AG08396 (cell line): ENCODE data around the gene RIPOR2.
"Not testable (repeated sequence)": the region's sequence is repeated elsewhere in the genome, so short reads cannot be mapped to it uniquely, and the experiment has no call there.

Experiments
- DNase-seq: peaks from one replicate; pipeline ENCODE4 v3.0.0; 2012; ENCODE audit warnings: low spot score, mixed read lengths

The RIPOR2 gene

DNA sequence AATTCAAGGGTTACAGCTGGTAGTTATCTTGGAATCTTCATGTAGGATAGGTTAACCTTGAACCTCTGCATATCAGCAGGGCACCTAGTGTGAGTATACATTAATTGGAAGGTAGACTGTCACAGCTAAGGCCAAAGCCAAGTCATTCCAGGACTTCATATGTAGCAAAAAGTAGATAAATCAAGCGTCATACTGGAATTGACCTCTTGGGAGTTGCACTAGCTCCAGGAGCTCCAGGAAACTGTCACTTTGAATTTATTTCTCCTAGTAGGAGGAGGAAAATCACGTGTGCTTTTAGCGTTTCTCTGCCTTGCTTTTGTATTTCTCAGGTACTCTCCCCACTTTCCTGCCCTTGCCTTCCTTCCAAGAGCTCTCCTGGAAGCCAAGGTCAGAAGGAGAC lies 30.3 kb downstream of the RIPOR2 start:
- DNase-seq: no peak

DNA sequence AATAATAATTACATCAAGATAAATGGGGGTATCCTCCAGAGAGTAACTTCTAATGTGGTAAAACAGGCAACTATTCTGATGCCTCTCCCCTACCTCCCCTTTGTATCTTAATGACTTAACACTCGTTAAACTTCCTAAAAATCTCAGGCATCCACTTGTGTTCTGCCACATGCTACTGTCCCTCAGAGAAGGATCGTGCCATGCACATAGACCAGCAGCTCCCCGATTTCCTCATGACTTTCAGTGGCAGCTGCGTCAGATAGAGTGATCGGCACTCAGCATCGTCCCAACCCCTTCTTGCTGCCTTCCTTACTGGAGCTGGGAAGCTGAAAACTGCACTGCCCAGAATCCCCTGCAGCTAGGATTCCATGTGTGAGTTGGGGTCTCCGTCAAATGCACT lies 32.1 kb downstream of the RIPOR2 start:
- no peak for DNase-seq

DNA sequence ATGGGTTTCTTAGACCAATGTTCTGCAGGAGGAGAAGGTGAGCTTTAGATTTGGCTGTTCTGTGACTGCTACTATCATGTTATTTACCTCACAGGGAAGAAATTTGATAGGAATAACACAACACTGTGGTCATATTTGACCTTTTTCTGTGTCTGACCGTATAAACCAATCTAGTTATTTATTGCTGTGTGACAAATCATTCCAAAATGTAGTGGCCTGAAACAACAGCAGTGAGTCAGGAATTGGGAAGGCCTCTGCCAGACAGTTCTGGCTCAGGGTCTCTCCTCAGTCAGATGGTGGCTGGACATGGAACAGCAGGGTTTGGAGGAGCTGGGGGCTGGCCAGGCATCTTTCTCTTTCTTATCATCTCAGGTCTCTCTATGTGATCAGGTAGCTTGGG lies 33.0 kb downstream of the RIPOR2 start:
- DNase-seq: peak; percentile 80

DNA sequence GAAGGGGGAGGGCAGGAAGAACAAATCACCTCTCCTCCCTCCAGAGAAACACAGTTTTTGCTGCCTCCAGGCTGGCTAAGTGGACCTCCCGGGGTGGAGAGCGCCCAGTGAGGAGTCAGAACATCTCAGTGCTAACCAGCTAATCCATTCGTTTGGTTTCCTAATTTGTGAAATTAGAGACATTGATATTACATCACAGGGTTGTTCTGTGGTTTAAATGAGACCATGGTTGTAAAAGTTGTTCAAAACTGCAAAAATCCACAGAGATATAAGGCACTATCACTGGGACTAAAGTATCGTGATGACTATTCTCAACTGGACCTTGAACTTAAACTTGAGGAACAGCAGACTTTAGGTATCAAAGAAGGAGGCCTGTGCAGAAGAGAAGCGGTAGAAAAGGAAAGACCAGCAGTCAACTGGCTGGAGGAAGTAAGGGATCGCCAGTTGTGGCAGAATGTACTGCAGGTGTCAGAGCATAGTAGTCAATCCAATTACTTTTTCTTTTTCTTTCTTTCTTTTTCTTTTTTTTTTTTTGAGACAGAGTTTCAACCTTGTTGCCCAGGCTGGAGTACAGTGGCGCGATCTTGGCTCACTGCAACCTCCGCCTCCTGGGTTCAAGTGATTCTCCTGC lies 33.9 kb downstream of the RIPOR2 start:
- no peak for DNase-seq

DNA sequence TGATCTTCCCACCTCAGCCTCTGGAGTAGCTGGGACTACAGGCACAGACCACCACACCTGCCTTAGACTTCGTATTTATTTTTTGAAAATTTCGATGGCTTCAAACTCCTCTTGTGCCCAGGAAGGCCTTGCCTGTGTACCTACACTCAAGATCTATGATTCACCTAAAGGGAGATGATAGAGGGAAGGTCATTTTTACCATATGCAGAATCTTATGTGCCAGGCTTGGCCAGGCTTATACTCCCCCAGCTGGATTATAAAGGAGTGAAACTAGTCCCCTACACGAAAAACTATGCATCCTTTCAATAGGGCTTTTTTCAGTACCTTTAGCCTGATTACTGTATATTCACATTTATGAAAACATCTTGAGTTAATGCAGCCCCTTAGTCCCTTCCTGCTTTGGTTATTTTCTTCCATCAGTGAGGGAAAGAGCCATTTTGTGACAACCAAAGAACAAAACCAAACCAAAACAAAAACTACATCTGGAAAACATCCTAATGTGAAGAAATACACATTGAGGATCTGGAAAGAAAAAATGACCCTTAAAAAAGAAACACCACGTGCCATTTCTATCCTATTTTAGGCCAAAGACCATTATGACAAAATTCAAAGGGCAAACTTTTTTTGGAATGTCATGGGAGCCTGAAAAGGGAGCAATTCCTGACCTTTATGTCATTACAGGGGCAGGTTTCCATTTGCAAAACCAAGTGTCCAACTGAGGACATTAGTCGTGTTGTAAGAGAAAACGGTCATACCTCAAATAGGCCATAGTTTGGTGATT lies 34.7 kb downstream of the RIPOR2 start:
- no peak for DNase-seq

DNA sequence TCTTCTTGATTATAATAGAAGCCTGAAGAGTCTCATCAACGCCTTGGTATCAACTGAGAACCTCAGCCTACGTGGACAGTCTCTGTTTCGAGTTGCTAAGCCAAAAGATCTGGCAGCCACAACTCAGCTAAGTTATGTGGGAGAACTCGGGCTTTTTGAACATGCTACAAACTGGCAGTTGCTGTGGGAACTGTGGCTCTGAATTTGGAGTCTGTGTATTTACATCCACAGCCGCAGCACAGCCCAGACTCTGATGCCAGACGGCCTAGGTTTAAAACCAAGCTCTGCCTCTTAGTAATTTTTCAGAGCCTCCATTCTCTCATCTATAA lies 35.8 kb downstream of the RIPOR2 start:
- no peak for DNase-seq

DNA sequence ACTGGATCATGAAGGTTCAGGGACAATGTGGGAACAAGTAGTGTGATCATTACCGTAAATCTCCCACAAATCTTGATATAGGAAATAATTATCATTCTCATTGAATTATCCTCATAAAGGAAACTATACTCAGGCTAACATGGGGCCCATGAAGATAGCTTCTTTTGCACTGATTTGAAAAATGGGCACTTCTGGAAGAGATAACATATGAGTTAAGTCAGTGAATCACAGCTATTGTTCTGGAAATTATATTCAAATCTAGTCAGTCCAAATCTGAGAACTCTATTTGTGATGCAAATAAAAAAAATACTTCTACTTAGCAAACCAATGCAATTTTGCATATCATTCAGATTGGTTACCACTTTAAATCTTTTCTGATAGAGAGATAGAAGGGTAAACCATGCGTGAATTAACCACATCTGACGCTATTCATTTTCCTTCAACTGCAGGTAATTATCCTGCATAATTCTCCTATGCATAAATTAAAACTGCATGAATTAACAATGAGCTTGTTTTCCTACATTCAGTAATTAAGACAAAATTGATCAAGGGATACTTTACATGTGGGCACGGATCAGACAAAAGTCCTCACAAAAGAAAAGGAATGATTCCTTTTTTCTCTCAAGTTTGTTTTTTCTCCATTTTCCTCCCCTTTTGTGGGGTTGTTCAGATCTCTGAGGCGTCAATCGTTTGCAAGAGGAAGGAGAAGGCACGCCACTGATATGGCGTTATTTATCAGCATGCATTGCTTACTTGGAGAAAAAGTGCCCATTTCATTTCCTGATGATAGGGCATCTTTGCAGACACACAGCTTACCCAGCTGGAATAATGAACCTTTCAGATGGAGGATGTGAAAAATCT lies 36.4 kb downstream of the RIPOR2 start:
- no peak for DNase-seq

DNA sequence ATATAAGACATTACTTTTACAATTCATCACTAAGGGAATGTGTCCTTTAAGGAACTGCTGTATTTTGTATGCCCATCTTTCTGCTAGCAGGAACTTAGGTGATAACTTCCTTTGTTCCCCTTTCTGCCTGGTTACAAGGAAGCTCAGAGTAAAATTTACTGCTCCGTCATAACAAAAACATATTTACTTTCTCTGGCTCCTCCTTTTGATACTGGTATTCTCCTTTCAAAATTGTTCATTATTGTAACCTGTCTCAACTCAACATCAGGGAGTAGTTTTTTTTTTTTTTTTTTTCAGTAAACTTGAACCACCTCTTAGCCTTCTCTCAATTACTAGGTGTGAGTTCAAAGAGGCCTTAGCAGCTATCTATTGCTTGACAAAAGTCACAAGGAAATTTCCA lies 37.1 kb downstream of the RIPOR2 start:
- no peak for DNase-seq

DNA sequence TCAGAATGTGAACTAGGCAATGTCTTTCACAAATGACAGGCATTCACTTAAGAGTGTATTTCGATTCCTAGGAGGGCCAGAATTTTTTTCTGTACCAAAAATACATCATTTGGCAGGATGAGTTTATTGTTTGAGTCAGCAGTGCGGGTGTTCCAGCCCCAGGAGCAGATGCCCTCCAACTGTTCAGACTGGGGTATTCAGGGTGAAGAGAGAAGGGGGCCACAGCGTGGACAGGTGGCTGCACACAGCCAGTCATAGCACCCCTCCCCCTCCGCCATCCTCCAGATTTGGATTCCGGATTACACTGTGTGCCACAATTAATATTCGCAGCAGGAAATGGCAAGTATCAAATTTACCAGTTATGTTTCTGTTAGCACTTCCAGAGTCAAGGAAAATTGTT lies 38.6 kb downstream of the RIPOR2 start:
- DNase-seq: no peak

DNA sequence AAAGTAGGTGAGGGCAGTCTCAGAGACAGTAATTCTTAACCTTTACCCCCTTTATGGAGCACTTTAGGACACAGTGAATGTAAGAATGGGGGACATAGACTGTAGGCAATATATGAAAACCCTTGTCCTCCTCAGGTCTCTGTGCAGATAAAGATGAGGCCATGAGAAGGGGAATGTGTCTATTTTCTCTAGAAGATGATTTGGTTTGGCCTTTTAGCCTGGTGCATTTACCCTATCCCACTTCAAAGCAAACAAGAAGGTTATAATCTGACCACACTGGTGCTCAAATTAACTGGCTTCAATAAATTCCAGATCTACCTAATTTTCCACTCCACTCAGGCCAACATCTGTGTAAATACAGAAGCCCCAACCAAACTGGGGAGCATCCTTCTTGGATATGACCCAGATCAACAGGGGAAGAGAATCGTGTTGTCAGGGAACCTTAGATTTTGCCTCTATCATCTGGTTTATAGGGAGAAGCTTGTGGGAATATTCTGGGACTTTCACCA lies 42.4 kb downstream of the RIPOR2 start:
- no peak for DNase-seq

DNA sequence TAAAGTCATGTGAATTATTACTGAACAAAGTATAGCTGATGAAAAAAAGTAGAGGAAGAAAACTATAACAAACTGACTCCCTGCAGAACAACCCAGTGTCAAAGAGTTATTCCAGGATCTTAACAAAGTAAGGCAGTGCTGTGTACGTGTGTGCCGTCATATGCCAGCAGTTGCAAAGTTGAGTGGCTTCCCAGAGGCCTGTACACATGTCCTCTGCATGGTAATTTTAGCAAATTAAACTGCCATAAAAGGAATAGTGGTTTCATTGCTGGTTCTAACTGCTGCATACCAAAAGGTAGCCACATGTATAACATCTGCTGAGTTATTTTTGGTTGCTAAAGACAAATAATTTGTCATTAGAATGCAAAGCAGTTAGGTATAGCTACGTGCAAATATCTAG lies 44.8 kb downstream of the RIPOR2 start:
- DNase-seq: no peak

DNA sequence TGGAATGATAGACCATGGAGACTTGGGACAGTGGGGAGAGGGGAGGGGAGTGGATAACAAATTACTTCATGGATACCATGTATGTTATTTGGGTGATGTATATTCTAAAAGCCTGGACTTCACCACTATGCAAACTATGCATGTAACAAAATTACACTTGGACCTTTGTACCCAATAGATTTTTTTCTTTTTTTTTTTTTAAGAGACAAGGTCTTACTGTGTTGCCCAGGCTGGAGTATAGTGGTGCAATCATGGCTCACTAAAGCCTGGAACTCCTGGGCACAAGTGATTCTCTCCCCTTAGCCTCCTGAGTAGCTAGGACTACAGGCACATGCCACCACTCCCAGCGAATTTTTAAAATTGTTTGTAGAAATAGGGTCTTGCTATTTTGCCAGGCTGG lies 45.3 kb downstream of the RIPOR2 start:
- DNase-seq: no peak

DNA sequence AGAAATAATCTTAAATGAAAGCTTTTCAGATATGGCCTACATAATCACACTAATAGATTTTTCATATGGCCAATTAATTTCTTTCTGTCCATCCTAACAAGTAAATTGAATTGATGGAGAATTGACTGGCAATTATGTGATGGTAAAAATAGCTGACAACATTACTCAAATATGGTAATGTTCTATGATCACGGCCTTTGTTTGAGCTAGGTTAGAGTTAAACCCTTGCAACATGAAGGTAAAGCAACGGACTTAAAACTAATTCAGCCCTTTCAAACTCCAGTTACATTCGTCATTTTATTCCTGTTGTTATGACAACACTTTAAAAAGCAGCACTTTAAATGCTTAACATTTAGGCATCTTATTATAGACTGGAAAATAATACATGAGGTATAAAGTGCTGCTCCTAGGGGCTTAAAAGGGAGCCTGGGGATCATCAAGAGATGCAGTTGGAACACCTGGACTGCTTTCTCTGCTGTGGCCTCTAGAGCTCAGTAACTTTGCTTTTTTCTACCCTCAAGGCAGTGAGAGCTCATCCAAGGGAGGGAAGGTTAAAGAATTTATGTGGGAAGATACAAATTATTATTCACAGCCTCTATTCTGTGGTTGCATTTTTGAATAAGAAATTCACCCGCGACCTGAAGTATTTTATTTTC lies 46.9 kb downstream of the RIPOR2 start:
- no peak for DNase-seq

DNA sequence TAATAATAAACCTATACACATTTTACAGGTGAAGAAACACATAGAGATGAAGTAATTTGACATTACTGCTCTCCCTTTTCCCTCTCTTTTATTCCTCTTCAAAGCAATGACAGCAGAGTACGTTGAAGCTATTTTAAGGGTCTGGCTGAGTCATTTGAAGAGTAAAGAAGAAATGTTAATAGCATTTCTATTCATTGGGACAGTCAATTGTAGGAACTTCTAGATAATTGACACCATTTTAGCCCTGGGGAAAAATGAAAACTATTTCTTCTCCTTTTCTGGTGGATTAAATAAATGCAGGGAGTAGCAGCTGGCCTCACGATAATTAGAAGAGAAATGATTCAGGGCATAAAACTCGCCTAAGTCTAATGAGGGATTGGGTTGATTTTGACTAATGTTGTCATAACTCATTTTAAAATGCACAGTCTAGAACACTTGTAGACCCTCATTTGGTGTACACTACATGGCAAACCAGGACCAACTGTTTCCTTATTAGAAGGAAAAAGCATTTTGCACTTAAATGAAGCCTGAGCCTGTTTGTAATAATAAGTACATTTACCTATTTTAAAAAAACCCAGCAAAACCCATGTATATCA lies 48.1 kb downstream of the RIPOR2 start:
- DNase-seq: no peak

DNA sequence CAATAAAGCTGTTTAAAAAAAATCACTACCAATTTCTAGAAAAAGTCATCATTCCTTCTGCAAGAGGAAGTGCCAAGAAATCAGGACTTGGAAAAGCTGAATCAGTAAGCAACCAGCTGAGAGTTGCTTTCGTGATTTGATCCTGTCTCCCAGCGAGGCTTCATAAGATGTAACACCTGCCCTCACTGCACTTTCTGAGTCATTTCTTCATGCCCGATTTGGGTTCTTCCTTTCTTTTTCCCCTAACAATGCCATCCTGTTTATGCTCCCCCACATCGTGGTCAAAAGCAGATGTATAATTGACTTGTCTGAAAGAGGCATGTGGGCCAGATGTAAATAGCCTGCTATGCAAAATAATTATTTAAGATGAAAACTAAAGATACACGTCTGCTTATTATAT lies 52.1 kb downstream of the RIPOR2 start:
- peak; percentile 18 for DNase-seq

DNA sequence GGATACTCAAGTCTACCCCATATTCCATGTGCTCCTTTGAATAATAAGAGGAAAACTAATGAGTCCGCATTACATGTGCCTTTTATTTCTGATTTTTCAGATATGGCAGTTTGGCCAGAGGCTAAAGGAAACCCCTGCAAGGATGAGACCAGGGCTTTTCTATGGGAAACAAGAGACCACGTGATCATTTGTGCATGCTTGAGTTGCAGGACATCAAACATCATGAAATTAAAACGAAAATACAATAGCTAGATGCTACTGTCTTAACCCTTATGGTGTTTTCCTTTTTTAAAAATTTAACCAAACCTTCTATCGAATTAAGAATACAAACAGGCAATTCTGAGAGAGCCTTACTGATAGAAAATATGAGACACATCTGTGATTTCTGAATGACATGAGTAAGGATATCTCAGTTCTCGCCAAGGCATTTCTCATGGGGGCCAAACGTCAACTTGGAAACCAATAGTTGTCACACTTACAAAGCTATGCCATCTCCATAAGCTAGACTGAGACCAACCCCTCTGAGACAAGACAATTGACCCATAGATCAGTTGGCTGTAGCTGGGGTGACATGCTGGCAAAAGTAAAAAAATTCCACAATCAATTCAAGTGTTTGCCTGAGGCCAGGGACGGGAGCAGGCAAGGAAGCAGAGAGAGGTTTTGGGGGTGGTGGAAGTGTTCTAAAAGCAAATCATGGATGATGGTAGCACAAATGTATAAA lies 52.8 kb downstream of the RIPOR2 start:
- DNase-seq: no peak

DNA sequence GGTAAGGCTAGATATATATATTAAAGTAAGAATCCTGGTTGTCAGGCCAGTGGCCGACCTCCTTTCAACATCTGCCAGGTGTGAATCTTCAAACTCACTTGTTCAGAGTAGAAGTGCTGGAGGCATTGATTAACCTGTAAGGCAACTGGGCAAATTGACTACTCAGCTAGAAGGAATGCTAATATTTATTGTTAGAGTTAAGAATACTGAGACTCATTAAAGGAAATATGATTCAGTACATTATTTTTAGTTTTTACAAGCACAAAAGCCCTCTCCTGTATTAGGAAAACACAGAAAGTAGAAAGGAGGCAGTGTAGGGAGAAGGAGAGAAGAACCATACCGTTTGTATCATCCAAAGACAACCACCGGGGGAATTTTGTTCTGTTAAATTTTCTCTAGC lies 53.5 kb downstream of the RIPOR2 start:
- DNase-seq: no peak

DNA sequence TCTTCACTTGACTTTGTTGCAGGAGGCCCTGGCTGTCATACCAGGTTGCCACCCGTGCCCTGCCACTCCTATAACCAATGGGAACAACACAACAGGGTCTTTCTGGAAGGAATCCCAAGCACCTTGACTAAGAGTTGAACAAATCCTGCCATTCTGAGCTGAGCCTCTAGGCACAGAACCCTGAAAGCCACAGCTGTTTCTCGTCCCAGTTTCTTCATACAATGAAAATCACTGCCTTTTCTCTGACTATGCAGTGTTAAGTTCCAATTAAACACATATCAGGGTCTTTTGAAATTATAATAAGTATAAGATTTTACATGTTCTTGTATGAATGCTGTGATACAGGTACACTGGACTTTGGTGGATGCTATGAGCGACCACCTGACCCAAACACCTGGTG lies 54.4 kb downstream of the RIPOR2 start:
- DNase-seq: no peak

DNA sequence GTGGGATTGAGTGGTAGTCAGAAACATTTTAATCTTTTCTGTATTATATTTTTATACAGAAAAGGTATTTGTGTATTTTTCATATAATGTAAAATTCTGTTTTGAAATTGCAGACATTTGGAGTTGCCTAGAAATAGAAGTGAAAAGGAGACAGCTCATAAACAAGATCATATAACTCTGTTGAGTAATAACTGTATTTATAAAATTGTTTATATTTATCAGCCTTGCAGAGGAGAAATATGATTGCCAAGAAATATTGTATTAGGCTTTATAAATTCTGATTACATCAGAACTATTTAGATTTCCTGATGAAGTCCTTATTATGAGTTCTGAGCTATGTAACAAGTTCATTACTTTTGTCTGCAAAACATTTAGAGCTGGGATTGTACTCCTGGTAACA lies 55.3 kb downstream of the RIPOR2 start:
- no peak for DNase-seq

DNA sequence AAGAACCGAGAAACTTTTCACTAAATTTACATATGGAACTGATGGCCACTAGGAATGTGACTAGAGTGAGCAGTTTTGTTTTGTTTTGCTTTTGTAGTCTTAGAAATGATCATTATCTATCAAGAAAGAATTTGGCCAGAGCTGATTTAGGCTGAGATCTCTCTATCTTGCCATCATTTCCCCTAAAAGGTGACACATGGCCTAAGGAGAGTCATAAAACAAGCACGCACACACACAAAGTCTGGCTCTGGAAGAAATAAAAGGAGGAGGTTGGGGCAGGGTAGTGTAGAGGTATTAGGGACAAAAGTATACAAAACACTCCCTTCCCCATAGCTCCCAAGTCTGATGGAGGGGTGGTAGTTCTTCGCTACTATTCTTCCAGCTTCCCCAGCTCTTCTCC lies 56.4 kb downstream of the RIPOR2 start:
- no peak for DNase-seq

DNA sequence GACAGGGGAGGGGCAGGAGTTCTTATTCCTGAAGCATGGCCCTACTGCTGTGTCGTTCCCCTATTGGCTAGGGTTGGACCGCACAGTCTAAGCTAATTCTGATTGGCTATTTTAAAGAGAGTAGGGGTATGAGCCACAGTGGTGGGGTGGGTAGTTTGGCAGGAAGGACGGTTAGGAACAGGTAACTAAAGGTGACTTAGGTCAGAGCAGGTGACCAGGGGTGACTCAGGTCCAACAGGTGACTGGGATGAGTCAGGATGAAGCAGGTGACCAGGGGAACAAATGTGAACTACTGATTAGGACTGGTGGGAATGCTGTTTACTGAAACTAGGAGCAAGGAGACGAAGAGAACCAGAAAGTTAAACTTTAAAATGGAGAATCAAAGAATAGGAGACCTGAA lies 58.0 kb downstream of the RIPOR2 start:
- not testable (repeated sequence) for DNase-seq
